Measurements from ENCODE around the gene AIP.

- TF ChIP-seq BACH1 (IDR thresholded peaks at IDR 0.05; ENCODE audit: low read length) (no peak), POLR2AphosphoS5 (IDR thresholded peaks at IDR 0.05; ENCODE audit: low read depth, low read length) (no peak), CTCF (IDR thresholded peaks at IDR 0.05; ENCODE audit: control extremely low read depth in 1 of 3, insufficient read depth in 1 of 3, low read depth in 1 of 3, low read length in 3 of 3) (no peak), SIN3A (conservative IDR thresholded peaks at IDR 0.05 in 1 of 2, IDR thresholded peaks at IDR 0.05 in 1 of 2; ENCODE audit: low read depth in 1 of 2, low read length in 2 of 2) (no peak), SP1 (IDR thresholded peaks at IDR 0.05; ENCODE audit: low read depth, low read length) (no peak), ATF3 (IDR thresholded peaks at IDR 0.05; ENCODE audit: insufficient read depth, low read depth, low read length) (no peak), TAF1 (IDR thresholded peaks at IDR 0.05; ENCODE audit: low read depth, low read length) (no peak), SIX5 (IDR thresholded peaks at IDR 0.05; ENCODE audit: low read depth, low read length) (no peak), GTF2F1 (IDR thresholded peaks at IDR 0.05; ENCODE audit: borderline replicate concordance, low read depth, low read length) (no peak), YY1 (IDR thresholded peaks at IDR 0.05; ENCODE audit: low read depth, low read length) (no peak), CTBP2 (IDR thresholded peaks at IDR 0.05; ENCODE audit: borderline replicate concordance, insufficient read depth, insufficient read length, low read length) (no peak), KDM5A (IDR thresholded peaks at IDR 0.05; ENCODE audit: low read length) (no peak), JUN (IDR thresholded peaks at IDR 0.05; ENCODE audit: low read depth, low read length) (no peak), MAX (IDR thresholded peaks at IDR 0.05) (no peak)
These were observed 9.9 kb upstream of the AIP start for GRCh38 chr11:67472882-67473281.

All from H1 (cell line).